ENCODE measurements around the gene CYP3A5.

Gene CYP3A5

DNA sequence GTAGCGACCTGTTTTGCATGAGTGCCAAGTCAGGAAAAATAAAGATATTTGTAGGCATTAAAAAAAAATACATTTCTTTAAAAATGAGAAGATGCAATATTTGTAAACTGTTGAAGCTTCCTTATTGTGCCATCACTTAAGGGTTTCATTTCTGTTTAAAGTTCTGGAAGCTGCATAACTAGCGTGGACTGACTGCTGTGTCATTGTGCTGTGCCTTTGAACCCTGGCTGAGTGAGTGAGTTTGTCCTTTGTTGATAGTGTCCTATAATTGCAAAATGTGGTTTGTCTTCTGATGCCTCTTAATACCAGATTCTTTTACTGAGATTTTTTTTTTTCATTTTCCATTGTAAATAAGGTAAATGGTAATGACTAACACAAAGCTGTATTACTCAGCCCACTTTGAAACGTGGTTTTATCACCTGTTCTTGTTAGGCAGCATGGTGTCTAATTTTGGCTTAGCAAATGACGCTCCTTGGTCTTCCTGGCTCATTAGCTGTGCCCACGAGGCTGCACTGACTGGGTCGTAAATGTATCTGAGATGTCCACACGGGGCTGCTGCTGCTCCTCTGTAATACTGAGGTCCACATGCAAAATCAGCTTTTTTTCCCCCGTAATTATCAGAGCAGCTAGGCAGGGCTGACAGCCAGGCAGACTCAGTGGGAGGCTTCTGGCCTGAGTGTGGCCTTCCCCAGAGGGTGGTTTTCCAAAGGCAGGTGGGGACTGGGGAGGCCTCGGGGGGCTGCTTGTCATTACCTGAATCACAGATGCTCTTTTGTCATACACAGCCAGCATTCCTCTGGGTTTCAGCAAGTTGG lies 48.3 kb downstream of the CYP3A5 start:
- peaks cover 34% of the 10 kb centered on the region for H3K36me3 ChIP-seq (replicated peaks)
- TF ChIP-seq, protein P1, sequence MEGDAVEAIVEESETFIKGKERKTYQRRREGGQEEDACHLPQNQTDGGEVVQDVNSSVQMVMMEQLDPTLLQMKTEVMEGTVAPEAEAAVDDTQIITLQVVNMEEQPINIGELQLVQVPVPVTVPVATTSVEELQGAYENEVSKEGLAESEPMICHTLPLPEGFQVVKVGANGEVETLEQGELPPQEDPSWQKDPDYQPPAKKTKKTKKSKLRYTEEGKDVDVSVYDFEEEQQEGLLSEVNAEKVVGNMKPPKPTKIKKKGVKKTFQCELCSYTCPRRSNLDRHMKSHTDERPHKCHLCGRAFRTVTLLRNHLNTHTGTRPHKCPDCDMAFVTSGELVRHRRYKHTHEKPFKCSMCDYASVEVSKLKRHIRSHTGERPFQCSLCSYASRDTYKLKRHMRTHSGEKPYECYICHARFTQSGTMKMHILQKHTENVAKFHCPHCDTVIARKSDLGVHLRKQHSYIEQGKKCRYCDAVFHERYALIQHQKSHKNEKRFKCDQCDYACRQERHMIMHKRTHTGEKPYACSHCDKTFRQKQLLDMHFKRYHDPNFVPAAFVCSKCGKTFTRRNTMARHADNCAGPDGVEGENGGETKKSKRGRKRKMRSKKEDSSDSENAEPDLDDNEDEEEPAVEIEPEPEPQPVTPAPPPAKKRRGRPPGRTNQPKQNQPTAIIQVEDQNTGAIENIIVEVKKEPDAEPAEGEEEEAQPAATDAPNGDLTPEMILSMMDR (IDR thresholded peaks at IDR 0.05; ENCODE audit: low read depth, low read length, missing control alignments): peak; percentile 51
- H3K27ac ChIP-seq: no peak overlapping the region
- H3K4me3 ChIP-seq (ENCODE audit: low read depth, low read length): no peak overlapping the region
- no peaks in the 10 kb centered on the region for H3K27me3 ChIP-seq (replicated peaks)
- peak; percentile 14 for DNase-seq
- in situ Hi-C loops (cut with HindIII; ENCODE audit: low pct_ligation_motif_present, low sequenced_read_pairs): no loop called here

DNA sequence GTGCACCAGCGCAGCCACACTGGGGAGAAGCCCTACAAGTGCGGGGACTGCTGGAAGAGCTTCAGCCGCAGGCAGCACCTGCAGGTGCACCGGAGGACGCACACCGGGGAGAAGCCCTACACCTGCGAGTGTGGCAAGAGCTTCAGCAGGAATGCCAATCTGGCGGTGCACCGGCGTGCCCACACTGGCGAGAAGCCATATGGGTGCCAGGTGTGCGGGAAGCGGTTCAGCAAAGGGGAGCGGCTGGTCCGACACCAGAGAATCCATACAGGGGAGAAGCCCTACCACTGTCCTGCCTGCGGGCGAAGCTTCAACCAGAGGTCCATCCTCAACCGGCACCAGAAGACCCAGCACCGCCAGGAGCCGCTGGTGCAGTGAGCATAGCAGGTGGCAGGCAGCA lies 50.2 kb downstream of the CYP3A5 start:
- Histone ChIP-seq H3K36me3 (replicated peaks) (peaks cover 51% of the 10 kb centered on the region), H3K27ac (no peak overlapping the region), H3K27me3 (replicated peaks) (no peaks in the 10 kb centered on the region), H3K4me3 (ENCODE audit: low read depth, low read length) (no peak overlapping the region)
- no peak for DNase-seq
- in situ Hi-C loops (cut with HindIII; ENCODE audit: low pct_ligation_motif_present, low sequenced_read_pairs): no loop called here
- TF ChIP-seq, protein P1 (IDR thresholded peaks at IDR 0.05; ENCODE audit: low read depth, low read length, missing control alignments): no peak

DNA sequence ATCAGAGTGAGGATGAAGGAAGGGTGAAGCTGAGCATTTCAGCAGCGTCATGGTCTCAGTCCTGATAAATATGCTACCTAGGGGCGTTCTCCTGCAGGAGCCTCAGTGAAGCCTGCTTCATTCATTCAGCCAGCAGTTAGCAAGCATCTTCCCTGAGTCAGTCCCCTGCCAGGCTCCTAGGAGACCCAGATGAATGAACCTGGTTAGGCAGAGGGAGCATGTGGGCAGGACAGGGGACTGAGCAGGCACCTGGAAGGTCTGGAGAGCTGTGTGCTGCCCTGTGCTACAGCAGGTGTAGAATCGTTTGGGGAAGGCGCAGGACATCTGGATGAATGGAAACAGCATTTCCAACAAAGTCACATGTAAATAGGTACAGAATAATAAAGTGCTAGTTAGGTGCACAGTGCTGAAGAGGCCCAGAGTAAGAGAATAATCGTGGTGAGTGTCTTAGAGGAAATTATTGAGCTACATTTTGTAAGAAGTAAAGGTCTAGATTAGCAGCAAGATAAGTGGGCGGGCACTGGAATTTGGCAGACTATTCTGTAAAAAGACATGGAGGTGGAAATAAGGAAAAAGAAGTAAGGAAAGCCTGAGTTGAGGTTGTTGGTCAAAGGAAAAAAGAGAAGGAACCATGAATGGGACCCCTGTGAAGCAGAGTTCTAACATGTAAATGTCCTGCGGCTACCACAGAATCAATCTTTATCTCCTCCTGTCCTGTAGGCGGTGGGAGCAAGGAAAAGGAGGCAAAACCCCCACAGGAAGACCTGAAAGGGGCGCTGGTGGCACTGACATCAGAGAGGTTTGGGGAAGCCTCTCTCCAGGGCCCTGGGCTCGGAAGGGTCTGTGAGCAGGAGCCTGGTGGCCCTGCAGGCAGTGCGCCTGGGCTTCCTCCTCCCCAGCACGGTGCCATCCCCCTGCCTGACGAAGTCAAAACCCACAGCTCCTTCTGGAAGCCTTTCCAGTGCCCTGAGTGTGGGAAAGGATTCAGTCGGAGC lies 51.0 kb downstream of the CYP3A5 start:
- H3K27ac ChIP-seq: no peak overlapping the region
- H3K36me3 ChIP-seq (replicated peaks): peaks cover 59% of the 10 kb centered on the region
- TF ChIP-seq, protein P1 (IDR thresholded peaks at IDR 0.05; ENCODE audit: low read depth, low read length, missing control alignments): no peak
- H3K27me3 ChIP-seq (replicated peaks): no peaks in the 10 kb centered on the region
- no peak overlapping the region for H3K4me3 ChIP-seq (ENCODE audit: low read depth, low read length)
- DNase-seq: no peak
- in situ Hi-C loops (cut with HindIII; ENCODE audit: low pct_ligation_motif_present, low sequenced_read_pairs): no loop called here

DNA sequence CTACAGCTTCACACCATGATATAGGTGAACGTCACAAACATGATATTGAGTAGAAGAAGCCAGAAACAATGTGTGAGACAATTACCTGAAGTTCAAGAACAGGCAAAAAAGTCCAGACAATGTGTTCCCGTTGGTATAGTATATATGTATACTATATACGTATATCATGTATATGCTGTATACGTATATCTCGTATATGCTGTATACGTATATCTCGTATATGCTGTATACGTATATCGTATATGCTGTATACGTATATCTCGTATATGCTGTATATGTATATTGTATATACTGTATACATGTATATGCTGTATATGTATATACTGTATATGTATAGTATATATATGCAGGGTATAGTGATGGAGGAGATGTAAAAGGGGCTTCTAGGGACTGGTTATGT lies 52.3 kb downstream of the CYP3A5 start:
- H3K4me3 ChIP-seq (ENCODE audit: low read depth, low read length): no peak overlapping the region
- TF ChIP-seq, protein P1 (IDR thresholded peaks at IDR 0.05; ENCODE audit: low read depth, low read length, missing control alignments): no peak
- DNase-seq: no peak
- H3K27ac ChIP-seq: no peak overlapping the region
- peaks cover 71% of the 10 kb centered on the region for H3K36me3 ChIP-seq (replicated peaks)
- in situ Hi-C loops (cut with HindIII; ENCODE audit: low pct_ligation_motif_present, low sequenced_read_pairs): no loop called here
- H3K27me3 ChIP-seq (replicated peaks): no peaks in the 10 kb centered on the region

DNA sequence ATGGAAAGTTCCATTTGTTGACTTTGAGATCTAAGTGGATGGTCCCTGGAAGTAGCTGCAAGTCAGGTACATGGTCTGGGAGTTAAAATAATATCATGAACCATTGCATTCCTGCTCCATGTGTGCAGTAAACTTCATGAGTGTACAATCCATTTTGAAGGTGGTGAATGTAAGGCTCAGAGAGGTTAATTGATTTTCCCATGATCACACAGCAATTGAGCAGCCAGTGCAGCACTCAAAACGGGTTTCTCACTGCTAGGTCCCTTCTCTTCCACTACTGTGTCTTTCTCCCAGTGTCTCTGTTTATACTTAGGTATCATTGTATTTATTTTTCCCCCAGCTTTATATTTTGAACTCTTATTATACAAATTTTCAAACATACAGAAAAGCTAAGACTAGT lies 53.1 kb downstream of the CYP3A5 start:
- Histone ChIP-seq H3K27me3 (replicated peaks) (no peaks in the 10 kb centered on the region), H3K4me3 (ENCODE audit: low read depth, low read length) (no peak overlapping the region), H3K36me3 (replicated peaks) (peaks cover 79% of the 10 kb centered on the region), H3K27ac (no peak overlapping the region)
- TF ChIP-seq, protein P1 (IDR thresholded peaks at IDR 0.05; ENCODE audit: low read depth, low read length, missing control alignments): no peak
- in situ Hi-C loops (cut with HindIII; ENCODE audit: low pct_ligation_motif_present, low sequenced_read_pairs): no loop called here
- no peak for DNase-seq

Measured in brain microvascular endothelial cell (primary cell).